ENCODE data around the gene MYH9. TPM values are rescaled to one million over a fixed set of nuclear protein-coding genes. Genes with fewer than 3 reads are reported as not detected.
A peak's percentile ranks its signal among the peaks of the same experiment; 100 is the strongest.

MYH9 gene
- total and polyA plus RNA-seq, 10 donors = 59.8 to 1,376 (median 711) TPM

- H3K9me3 ChIP-seq = no peaks in the 10 kb centered on the region
- H3K27ac ChIP-seq = peak overlapping the region; percentile 55 to 100 (median 88)
- peak overlapping the region in 2 of 8 donors; percentile 5 to 41 for H3K4me3 ChIP-seq
- peaks cover 0 to 46% (median 0%) of the 10 kb centered on the region in 6 donors for H3K36me3 ChIP-seq
- intact Hi-C loops (cut with DNase I; ENCODE audit: low total_unique reads) = no loop called here
- no peak for DNase-seq
- H3K4me1 ChIP-seq = peaks cover 89 to 100% (median 99%) of the 10 kb centered on the region in 6 donors
- 43 to 60% (median 55%) methylated on average over 25 of the region's 25 CpGs for WGBS, 5 donors
- no peaks in the 10 kb centered on the region for H3K27me3 ChIP-seq (replicated peaks in 1 of 7)
- TF ChIP-seq, protein P1, sequence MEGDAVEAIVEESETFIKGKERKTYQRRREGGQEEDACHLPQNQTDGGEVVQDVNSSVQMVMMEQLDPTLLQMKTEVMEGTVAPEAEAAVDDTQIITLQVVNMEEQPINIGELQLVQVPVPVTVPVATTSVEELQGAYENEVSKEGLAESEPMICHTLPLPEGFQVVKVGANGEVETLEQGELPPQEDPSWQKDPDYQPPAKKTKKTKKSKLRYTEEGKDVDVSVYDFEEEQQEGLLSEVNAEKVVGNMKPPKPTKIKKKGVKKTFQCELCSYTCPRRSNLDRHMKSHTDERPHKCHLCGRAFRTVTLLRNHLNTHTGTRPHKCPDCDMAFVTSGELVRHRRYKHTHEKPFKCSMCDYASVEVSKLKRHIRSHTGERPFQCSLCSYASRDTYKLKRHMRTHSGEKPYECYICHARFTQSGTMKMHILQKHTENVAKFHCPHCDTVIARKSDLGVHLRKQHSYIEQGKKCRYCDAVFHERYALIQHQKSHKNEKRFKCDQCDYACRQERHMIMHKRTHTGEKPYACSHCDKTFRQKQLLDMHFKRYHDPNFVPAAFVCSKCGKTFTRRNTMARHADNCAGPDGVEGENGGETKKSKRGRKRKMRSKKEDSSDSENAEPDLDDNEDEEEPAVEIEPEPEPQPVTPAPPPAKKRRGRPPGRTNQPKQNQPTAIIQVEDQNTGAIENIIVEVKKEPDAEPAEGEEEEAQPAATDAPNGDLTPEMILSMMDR (IDR thresholded peaks at IDR 0.05 in 8 of 11, conservative IDR thresholded peaks at IDR 0.05 in 3 of 11) = no peak
- TF ChIP-seq POLR2AphosphoS5 (IDR thresholded peaks at IDR 0.05) (peak in 1 of 3 donors; percentile 77), POLR2A (IDR thresholded peaks at IDR 0.05) (no peak)
Observed at GRCh38 chr22:36356708-36357624, 30.8 kb downstream of the MYH9 start.

GRCh38 chr22:36355894-36356293, 31.9 kb downstream of the MYH9 start:
- TF ChIP-seq POLR2AphosphoS5 (IDR thresholded peaks at IDR 0.05) (peak in 1 of 3 donors; percentile 4), POLR2A (IDR thresholded peaks at IDR 0.05) (no peak)
- peaks cover 0 to 43% (median 0%) of the 10 kb centered on the region in 6 donors for H3K36me3 ChIP-seq
- no peaks in the 10 kb centered on the region for H3K27me3 ChIP-seq (replicated peaks in 1 of 7)
- peak overlapping the region in 1 of 8 donors; percentile 35 for H3K4me3 ChIP-seq
- no peaks in the 10 kb centered on the region for H3K9me3 ChIP-seq
- H3K27ac ChIP-seq = peak overlapping the region; percentile 55 to 100 (median 88)
- DNase-seq = no peak
- 49 to 76% (median 68%) methylated on average over 6 of the region's 6 CpGs for WGBS, 5 donors
- peaks cover 89 to 100% (median 99%) of the 10 kb centered on the region in 6 donors for H3K4me1 ChIP-seq
- intact Hi-C loops (cut with DNase I; ENCODE audit: low total_unique reads) = no loop called here

GRCh38 chr22:36355362-36355761, 32.4 kb downstream of the MYH9 start:
- Histone ChIP-seq H3K4me1 (peaks cover 91 to 100% (median 99%) of the 10 kb centered on the region in 6 donors), H3K9me3 (no peaks in the 10 kb centered on the region), H3K27me3 (replicated peaks in 1 of 7) (no peaks in the 10 kb centered on the region), H3K27ac (peak overlapping the region; percentile 60 to 100 (median 88)), H3K4me3 (peak overlapping the region in 2 of 8 donors; percentile 2 to 35), H3K36me3 (peaks cover 0 to 43% (median 0%) of the 10 kb centered on the region in 6 donors)
- WGBS, 5 donors = 21 to 34% (median 30%) methylated on average over 6 of the region's 6 CpGs
- no peak for DNase-seq
- intact Hi-C loops (cut with DNase I; ENCODE audit: low total_unique reads) = no loop called here
- TF ChIP-seq POLR2AphosphoS5 (IDR thresholded peaks at IDR 0.05) (no peak), POLR2A (IDR thresholded peaks at IDR 0.05) (no peak)
- TF ChIP-seq, protein P1 (IDR thresholded peaks at IDR 0.05 in 8 of 11, conservative IDR thresholded peaks at IDR 0.05 in 3 of 11) = no peak

GRCh38 chr22:36352803-36353507, 34.8 kb downstream of the MYH9 start:
- H3K27ac ChIP-seq = peak overlapping the region; percentile 61 to 100 (median 86)
- no peaks in the 10 kb centered on the region for H3K9me3 ChIP-seq
- DNase-seq = no peak
- peaks cover 0 to 57% (median 13%) of the 10 kb centered on the region in 6 donors for H3K36me3 ChIP-seq
- peak overlapping the region in 1 of 8 donors; percentile 28 for H3K4me3 ChIP-seq
- no peaks in the 10 kb centered on the region for H3K27me3 ChIP-seq (replicated peaks in 1 of 7)
- TF ChIP-seq POLR2A (IDR thresholded peaks at IDR 0.05) = no peak
- TF ChIP-seq POLR2AphosphoS5 (IDR thresholded peaks at IDR 0.05) = no peak
- TF ChIP-seq, protein P1 (IDR thresholded peaks at IDR 0.05 in 8 of 11, conservative IDR thresholded peaks at IDR 0.05 in 3 of 11) = no peak
- intact Hi-C loops (cut with DNase I; ENCODE audit: low total_unique reads) = no loop called here
- 55 to 68% (median 59%) methylated on average over 13 to 16 of the region's 16 CpGs for WGBS, 5 donors
- peaks cover 84 to 100% (median 97%) of the 10 kb centered on the region in 6 donors for H3K4me1 ChIP-seq

Measured in spleen (tissue), 11 donors.